Measurements from ENCODE around the gene OR11H7. TPM values are rescaled to one million over a fixed set of nuclear protein-coding genes. Genes with fewer than 3 reads are reported as not detected.
"Not testable (repeated sequence)": the region's sequence is repeated elsewhere in the genome, so short reads cannot be mapped to it uniquely, and the experiment has no call there.

The OR11H7 gene
- total and polyA plus RNA-seq, 9 of the 15 experiments (the other 6 are each of a cell fraction or from before 2014, with no cell fraction given), result not detected

- TF ChIP-seq BACH1 (tag; IDR thresholded peaks at IDR 0.05), result no peak; the same call in 1 of the 2 replicates
- peak in 1 of 2 experiments; percentile 74; a peak in 1 of 4 replicates for TF ChIP-seq TRIM24 (IDR thresholded peaks at IDR 0.05)
- no peak for TF ChIP-seq NR1H2 (CRISPR knock-in tag; IDR thresholded peaks at IDR 0.05)
- no peak for TF ChIP-seq ZMIZ1 (IDR thresholded peaks at IDR 0.05; ENCODE audit: low read depth in 2 of 2, low read length in 2 of 2)
- peak; percentile 45; the same call in 1 of the 2 replicates for TF ChIP-seq ZNF592 (IDR thresholded peaks at IDR 0.05)
- TF ChIP-seq JUNB (CRISPR knock-in tag; conservative IDR thresholded peaks at IDR 0.05), result no peak
- peak; percentile 30 for TF ChIP-seq L3MBTL2 (IDR thresholded peaks at IDR 0.05)
- TF ChIP-seq JUND (IDR thresholded peaks at IDR 0.05; ENCODE audit: borderline replicate concordance, low read depth, low read length), result peak; percentile 78
- peak; percentile 65; the same call in 1 of the 3 replicates for TF ChIP-seq JUND (tag; IDR thresholded peaks at IDR 0.05; ENCODE audit: borderline replicate concordance, low read depth, low read length)
- TF ChIP-seq ZNF347 (CRISPR knock-in tag; IDR thresholded peaks at IDR 0.05; ENCODE audit: low read depth), result no peak
- no peak for TF ChIP-seq BRD9 (IDR thresholded peaks at IDR 0.05; ENCODE audit: low read depth, partially characterized antibody)
Observed at GRCh38 chr14:20262642-20263128, 33.9 kb downstream of the OR11H7 start (continued).

- whole genome bisulfite sequencing (ENCODE audit: insufficient coverage, low coverage, missing lambda C conversion rate), result 75% methylated on average over 5 of the region's 5 CpGs
- H3K27ac ChIP-seq (ENCODE audit: extremely low read depth, low read depth, low read length); H3K9me3 ChIP-seq (replicated peaks; ENCODE audit: control insufficient read depth, insufficient read depth, low read depth, low read length); H3K4me3 ChIP-seq; BruUV-seq (replicated peaks); H2AFZ ChIP-seq (ENCODE audit: low read depth, low read length); H3K79me2 ChIP-seq (ENCODE audit: control insufficient read depth, insufficient read depth, low read length); H4K20me1 ChIP-seq (replicated peaks; ENCODE audit: control insufficient read depth, insufficient read depth, low read length); in situ Hi-C loops (cut with MboI); FAIRE-seq; POLR2A ChIA-PET; H3K27me3 ChIP-seq (ENCODE audit: control insufficient read depth in 2 of 2, insufficient read depth in 2 of 2, low read length in 2 of 2); DNase-seq (ENCODE audit: extremely low read depth in 1 of 4, low spot score in 3 of 4); ATAC-seq; H3K9ac ChIP-seq (ENCODE audit: insufficient read depth in 1 of 2, low read depth in 2 of 2, low read length in 2 of 2); H3K9me1 ChIP-seq (ENCODE audit: control insufficient read depth, insufficient read depth, low read length); CTCF ChIA-PET (ENCODE audit: low intra/inter-chr PET ratio); H3K36me3 ChIP-seq (ENCODE audit: control insufficient read depth, insufficient read depth, low read length); H3K4me2 ChIP-seq (ENCODE audit: insufficient read depth, low read length): not testable (repeated sequence)
- intact Hi-C loops (cut with micrococcal nuclease), result loop anchor here (5.0 kb wide), 1 partner anchor 343 kb away; no protein-coding TSS in a partner anchor
- H3K4me1 ChIP-seq (replicated peaks in 1 of 2; ENCODE audit: control insufficient read depth in 2 of 2, insufficient read depth in 2 of 2, low read length in 2 of 2), result peaks cover 0 to 16% of the 10 kb centered on the region in 2 experiments; a peak in 3 of 5 replicates
Observed at GRCh38 chr14:20264361-20264760, 35.6 kb downstream of the OR11H7 start.
